Endodermal cell (in vitro differentiated cells): Measurements from ENCODE around the gene HTR3A. TPM values are rescaled to one million over a fixed set of nuclear protein-coding genes. Genes with fewer than 3 reads are reported as not detected.

Source experiments
- DNase-seq: peaks from one replicate; pipeline ENCODE4 v3.0.0-alpha.2; 2017
- H3K27ac ChIP-seq: 2 replicates; pipeline ENCODE4 v1.5.1; 2013; ENCODE audit warnings: mild to moderate bottlenecking, low read depth, low read length, moderate library complexity
- H3K27me3 ChIP-seq: 2 replicates; pipeline ENCODE4 v1.6.1; 2013; ENCODE audit warnings: mild to moderate bottlenecking, low read length, moderate library complexity; ENCODE audit not compliant: insufficient read depth, control insufficient read depth, poor library complexity, severe bottlenecking
- H3K36me3 ChIP-seq: 2 replicates; pipeline ENCODE4 v1.7.0; 2013; ENCODE audit warnings: mild to moderate bottlenecking, low read length, moderate library complexity; ENCODE audit not compliant: control insufficient read depth, insufficient read depth
- H3K4me1 ChIP-seq: one replicate; pipeline ENCODE4 v1.7.0; 2013; ENCODE audit warnings: low read length; ENCODE audit not compliant: control insufficient read depth, insufficient read depth
- H3K4me3 ChIP-seq: 2 replicates; pipeline ENCODE4 v1.5.1; 2013; ENCODE audit warnings: mild to moderate bottlenecking, low read length, moderate library complexity
- H3K9ac ChIP-seq: 2 replicates; pipeline ENCODE4 v1.6.1; 2013; ENCODE audit warnings: mild to moderate bottlenecking, low read length, moderate library complexity; ENCODE audit not compliant: poor library complexity, severe bottlenecking; ENCODE audit errors: extremely low read depth
- H3K9me3 ChIP-seq: 2 replicates; pipeline ENCODE4 v1.6.1; 2013; ENCODE audit warnings: mild to moderate bottlenecking, low read length, moderate library complexity; ENCODE audit not compliant: control insufficient read depth
- H3K27ac Mint-ChIP-seq: 2 replicates; pipeline ENCODE4 v1.8.0; 2020; ENCODE audit warnings: mixed read lengths
- H3K27me3 Mint-ChIP-seq: 2 replicates; pipeline ENCODE4 v1.8.0; 2021; ENCODE audit warnings: mild to moderate bottlenecking, mixed read lengths; ENCODE audit not compliant: insufficient read depth
- H3K36me3 Mint-ChIP-seq: 2 replicates; pipeline ENCODE4 v1.8.0; 2020; ENCODE audit warnings: low read depth, mixed read lengths
- H3K4me1 Mint-ChIP-seq: 2 replicates; pipeline ENCODE4 v1.8.0; 2020; ENCODE audit warnings: mixed read lengths
- H3K4me3 Mint-ChIP-seq: 2 replicates; pipeline ENCODE4 v1.8.0; 2020; ENCODE audit warnings: mild to moderate bottlenecking, moderate library complexity, mixed read lengths
- H3K9me3 Mint-ChIP-seq: 2 replicates; pipeline ENCODE4 v1.8.0; 2020; ENCODE audit warnings: mild to moderate bottlenecking, mixed read lengths
- WGBS, 2 experiments: methylation state at CpG; one replicate each; pipeline versions ENCODE4 v1.1.5 to v1.1.7; 2013; ENCODE audit warnings: missing lambda C conversion rate in 2 of 2, mixed read lengths in 1 of 2; ENCODE audit not compliant: insufficient coverage in 1 of 2, insufficient read length in 1 of 2; 5-methylcytosine and 5-hydroxymethylcytosine counted together
- total RNA-seq, 2 donors: library from RNA; stranded (reverse); fragmentation: NEBNext Ultra II Directional in 1 of 2; extraction: Animal tissue kit (Norgen Biotek cat#: 25700) in 1 of 2; gene quantifications; 2 replicates in 1 of 2; 3 replicates in 1 of 2; pipeline ENCODE4 v1.2.1, GENCODE V29; 2021
- TF ChIP-seq, protein P1 (sequence below): fragments of 200-600 bp; sonication (generic); conservative IDR thresholded peaks from 2 replicates; pipeline ENCODE4 v1.5.0; 2021; ENCODE audit warnings: antibody characterized with exemption, mild to moderate bottlenecking

Gene HTR3A
- total RNA-seq, 2 donors from 2014 or later: 0.55 TPM; not detected in 1

- H3K4me1 Mint-ChIP-seq: no peaks in the 10 kb centered on the region
- Histone ChIP-seq H3K27ac (no peak overlapping the region), H3K9ac (no peak overlapping the region), H3K4me1 (no peaks in the 10 kb centered on the region), H3K27me3 (peaks cover 6% of the 10 kb centered on the region), H3K4me3 (no peak overlapping the region), H3K9me3 (no peaks in the 10 kb centered on the region), H3K36me3 (no peaks in the 10 kb centered on the region)
- H3K36me3 Mint-ChIP-seq: no peaks in the 10 kb centered on the region
- TF ChIP-seq, protein P1, sequence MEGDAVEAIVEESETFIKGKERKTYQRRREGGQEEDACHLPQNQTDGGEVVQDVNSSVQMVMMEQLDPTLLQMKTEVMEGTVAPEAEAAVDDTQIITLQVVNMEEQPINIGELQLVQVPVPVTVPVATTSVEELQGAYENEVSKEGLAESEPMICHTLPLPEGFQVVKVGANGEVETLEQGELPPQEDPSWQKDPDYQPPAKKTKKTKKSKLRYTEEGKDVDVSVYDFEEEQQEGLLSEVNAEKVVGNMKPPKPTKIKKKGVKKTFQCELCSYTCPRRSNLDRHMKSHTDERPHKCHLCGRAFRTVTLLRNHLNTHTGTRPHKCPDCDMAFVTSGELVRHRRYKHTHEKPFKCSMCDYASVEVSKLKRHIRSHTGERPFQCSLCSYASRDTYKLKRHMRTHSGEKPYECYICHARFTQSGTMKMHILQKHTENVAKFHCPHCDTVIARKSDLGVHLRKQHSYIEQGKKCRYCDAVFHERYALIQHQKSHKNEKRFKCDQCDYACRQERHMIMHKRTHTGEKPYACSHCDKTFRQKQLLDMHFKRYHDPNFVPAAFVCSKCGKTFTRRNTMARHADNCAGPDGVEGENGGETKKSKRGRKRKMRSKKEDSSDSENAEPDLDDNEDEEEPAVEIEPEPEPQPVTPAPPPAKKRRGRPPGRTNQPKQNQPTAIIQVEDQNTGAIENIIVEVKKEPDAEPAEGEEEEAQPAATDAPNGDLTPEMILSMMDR: peak; percentile 76
- peak; percentile 74 for DNase-seq
- 33% methylated on average over 1 of the region's 1 CpG; no CpG with 5 or more reads in 1 of the 2 experiments for WGBS, 2 experiments
- no peak overlapping the region for H3K27ac Mint-ChIP-seq
- H3K27me3 Mint-ChIP-seq: peaks cover 19% of the 10 kb centered on the region
- no peak overlapping the region for H3K4me3 Mint-ChIP-seq
- no peaks in the 10 kb centered on the region for H3K9me3 Mint-ChIP-seq
These were observed 51.4 kb downstream of the HTR3A start for GRCh38 chr11:114026355-114026754.

GRCh38 chr11:114027391-114027790 lies 52.5 kb downstream of the HTR3A start:
- no peaks in the 10 kb centered on the region for H3K4me1 Mint-ChIP-seq
- no peaks in the 10 kb centered on the region for H3K36me3 Mint-ChIP-seq
- H3K9me3 Mint-ChIP-seq: no peaks in the 10 kb centered on the region
- Histone ChIP-seq H3K4me1 (no peaks in the 10 kb centered on the region), H3K9me3 (no peaks in the 10 kb centered on the region), H3K4me3 (no peak overlapping the region), H3K27ac (no peak overlapping the region), H3K27me3 (peaks cover 6% of the 10 kb centered on the region), H3K9ac (no peak overlapping the region), H3K36me3 (no peaks in the 10 kb centered on the region)
- no peak overlapping the region for H3K27ac Mint-ChIP-seq
- H3K27me3 Mint-ChIP-seq: peaks cover 23% of the 10 kb centered on the region
- no peak overlapping the region for H3K4me3 Mint-ChIP-seq
- TF ChIP-seq, protein P1: no peak
- DNase-seq: no peak
- 89 to 90% methylated on average over 6 to 11 of the region's 11 CpGs for WGBS, 2 experiments

DNA sequence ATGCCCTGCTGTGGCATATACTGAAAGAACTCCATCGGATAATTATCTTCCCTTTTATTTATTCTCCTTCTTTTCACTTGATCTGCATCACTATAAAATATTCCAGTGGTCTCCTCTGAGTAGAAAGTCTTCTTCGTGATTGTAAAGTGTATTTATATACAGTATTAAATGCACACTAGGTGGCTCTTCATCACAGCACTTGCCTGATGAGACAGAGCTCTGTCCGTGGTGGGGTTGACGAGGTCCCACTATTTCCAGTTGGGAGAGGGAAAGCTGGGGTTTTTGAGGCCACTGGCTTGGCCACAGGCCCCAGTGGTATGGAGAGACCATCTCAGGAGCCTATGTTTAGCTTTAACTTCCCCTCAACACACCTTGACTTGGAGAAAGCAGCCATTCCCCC lies 53.0 kb downstream of the HTR3A start:
- Histone ChIP-seq H3K36me3 (no peaks in the 10 kb centered on the region), H3K4me1 (no peaks in the 10 kb centered on the region), H3K9ac (no peak overlapping the region), H3K27me3 (peaks cover 6% of the 10 kb centered on the region), H3K4me3 (no peak overlapping the region), H3K9me3 (no peaks in the 10 kb centered on the region), H3K27ac (no peak overlapping the region)
- 83% methylated on average over 3 of the region's 4 CpGs; no CpG with 5 or more reads in 1 of the 2 experiments for WGBS, 2 experiments
- no peaks in the 10 kb centered on the region for H3K9me3 Mint-ChIP-seq
- H3K36me3 Mint-ChIP-seq: no peaks in the 10 kb centered on the region
- no peak overlapping the region for H3K4me3 Mint-ChIP-seq
- peaks cover 23% of the 10 kb centered on the region for H3K27me3 Mint-ChIP-seq
- no peaks in the 10 kb centered on the region for H3K4me1 Mint-ChIP-seq
- no peak for DNase-seq
- TF ChIP-seq, protein P1: peak; percentile 27
- H3K27ac Mint-ChIP-seq: no peak overlapping the region
